HuH-7 (cell line): ENCODE measurements around the gene POPDC2.

Source experiments
- DNase-seq: peaks from one replicate; pipeline ENCODE4 v3.0.0; 2011; ENCODE audit warnings: low spot score

The POPDC2 gene

DNA sequence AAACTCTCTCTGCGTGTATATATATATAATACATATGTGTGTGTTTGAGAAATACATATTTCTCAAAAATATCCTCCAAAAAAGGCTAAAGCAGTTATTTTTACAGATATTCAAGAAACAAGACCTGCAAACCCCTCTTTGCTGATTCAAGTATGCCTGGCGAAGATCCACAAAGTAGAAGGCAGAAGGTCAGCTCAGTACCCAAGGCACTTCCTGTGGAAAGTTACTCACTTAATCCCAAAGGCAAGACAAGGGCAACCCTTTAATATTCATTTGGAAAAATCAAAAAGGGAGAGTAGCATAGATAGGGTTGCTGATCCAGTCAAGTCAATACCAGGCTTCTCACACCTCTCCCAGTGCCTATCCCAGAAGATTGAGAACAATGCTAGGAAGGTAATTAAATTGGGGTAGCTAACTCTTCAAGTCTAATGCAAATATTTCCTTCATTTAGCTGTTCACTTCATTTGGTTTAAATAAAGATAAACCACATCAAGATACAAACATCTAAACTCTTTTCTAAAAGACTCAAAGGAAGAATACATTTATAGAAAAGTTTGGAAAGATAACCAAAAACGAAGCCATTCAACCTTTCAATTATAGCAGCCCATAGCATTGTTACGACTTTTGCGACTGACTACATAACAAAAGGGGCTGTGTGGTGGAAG, 9.6 kb upstream of the POPDC2 start:
- no peak for DNase-seq

DNA sequence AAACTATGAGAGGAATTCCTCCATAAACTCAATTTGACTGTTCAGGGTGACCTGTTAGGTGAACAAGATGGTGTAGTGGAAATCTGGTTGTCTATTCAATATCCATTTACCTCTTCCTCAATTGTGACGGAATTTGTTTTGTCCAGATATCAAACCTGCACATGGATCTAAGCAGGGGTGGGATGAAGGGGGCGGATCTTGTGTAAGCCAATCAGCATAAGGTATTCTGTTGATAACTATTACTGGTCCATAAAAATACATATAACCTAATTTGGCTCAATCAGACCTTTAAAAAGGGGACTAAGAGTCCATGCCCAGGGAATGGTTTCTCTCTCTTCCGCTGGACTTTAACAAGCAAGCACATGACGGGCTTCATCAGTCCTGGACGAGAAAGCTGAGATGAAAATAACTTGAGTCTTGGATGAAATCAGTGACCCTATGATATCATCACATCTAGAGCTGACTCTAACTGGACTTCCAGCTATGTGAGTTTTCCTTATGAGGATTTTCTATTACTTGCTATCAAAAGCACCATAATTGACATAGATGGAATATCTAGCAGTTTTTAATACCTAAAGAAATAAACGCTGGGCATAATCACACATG, 5.7 kb upstream of the POPDC2 start:
- DNase-seq = no peak

DNA sequence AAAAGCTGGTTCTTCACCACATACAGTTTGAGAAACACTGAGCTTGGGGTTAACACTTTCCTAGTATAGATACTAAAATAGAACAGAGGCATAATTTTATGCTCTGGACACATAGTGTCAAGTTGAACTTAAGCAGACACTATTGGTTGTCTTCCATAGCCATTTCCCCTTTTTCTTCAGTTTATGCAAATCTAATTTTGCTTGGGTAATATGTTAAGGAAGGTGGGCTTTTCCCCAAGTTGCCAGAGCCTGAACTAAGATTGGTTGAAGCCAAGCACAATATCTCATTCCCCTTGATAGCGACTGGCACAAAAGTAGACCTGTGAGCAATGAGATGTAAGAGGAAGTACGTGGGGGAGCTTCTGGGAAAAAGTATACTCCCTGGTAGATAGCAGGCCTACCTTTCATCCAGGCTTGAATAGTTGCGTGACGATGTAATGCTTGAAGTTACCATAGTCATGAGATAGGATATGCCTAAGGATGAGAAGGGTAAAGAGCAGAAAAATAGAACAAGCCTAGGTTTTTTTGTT, 4.5 kb upstream of the POPDC2 start:
- no peak for DNase-seq

DNA sequence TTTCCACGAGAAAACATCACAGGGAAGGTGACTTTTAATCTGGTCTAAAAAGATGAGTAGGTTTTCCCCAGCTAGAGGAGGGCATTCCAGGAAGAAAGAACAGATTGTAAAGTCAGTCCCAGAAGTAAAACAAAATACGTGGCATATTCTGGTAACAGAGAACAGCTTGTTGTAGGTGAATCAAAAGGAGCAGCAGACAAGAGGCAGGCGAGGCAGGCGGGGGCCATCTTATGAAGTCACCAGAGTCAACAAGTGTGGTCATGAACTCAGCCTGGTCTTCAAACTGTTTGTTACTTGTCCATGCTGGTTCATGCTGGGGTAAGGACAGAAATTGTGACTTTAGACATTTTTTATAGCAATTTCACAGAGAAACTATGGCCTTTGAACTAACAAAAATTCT, 4.0 kb upstream of the POPDC2 start:
- DNase-seq = no peak

DNA sequence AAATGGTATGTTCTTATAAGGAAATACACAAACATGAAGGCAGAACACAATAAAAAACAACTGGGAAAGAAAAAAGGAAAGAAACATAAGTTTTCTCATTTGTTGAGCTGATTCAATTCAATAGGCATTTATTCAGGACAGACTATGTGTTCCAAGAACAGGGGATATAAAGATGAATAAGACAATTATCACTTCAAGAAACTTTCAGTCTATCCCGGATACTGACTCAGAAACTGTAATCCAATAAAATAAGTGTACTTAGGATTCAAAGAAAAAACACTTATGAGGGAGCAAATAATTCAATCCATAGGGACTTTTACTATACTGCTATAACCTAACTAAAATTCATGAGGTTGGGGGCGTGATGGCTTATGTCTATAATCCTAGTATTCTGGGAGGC, 3.5 kb upstream of the POPDC2 start:
- DNase-seq = no peak

DNA sequence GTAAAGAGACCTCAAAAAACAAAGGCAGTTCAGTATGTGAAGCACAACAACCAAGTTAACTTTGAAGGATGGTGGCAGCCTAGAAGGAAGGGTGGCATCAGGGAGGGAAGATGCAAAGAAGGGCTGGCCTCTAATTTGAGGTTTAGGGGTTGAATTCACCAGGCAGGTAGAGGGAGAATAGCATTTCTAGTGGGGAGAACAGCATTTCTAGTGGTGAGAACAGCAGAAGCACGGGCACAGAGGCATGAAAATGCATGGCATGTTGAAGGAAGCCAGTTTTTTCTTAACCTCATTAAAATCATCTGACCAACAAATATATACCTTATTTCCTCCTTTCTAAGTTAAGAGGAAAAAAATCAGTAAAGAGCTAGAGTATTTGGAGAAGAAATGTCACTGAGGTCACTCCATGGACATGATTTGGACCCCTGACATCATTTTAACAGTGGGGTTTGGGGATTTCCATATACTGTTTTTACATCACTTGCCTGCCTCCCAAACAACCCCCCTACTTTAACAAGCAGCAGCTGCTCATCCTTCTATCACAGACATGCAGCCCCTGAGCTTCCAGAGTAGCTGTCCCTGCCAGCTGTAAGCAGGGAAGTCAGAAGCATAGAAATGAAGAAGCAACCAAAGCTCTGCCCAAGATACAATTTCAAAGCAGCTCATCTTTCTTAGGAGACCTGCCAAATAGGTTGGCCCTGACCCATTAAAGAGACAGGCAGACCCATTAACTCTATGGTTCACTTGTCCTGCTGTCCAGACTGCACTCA, 2.4 kb upstream of the POPDC2 start:
- no peak for DNase-seq

DNA sequence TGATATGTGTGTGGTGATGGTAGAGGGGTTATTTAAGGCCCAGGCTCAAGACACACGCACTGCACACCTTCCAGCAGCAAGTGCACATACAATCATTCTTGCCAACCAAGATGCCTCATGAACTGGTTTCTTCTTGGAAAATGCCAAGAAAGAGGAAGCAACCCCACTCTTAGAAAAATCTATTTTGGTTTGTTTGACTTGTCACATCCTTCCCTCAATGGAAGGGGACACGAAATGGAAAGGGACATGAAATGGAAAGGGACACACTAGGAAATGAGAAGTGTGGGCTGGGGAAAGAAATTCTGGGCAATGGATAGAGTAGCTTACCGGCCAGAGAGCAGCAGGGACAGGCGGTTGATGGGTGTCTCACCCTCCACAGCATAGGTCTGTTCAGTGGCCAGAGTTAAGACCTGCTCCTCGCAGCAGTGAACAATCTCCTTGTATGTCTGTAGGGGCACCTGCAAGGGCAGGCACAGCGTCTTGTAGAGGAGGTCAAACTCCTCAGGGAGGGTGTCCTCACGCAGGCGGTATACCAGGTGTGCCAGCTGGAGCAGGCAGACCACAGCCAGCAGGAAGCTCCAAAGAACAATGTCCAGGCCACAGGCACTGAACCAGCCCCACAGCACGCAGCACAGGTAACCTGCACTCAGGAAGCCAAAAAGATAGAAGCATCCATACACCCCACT, 640 bp downstream of the POPDC2 start:
- DNase-seq = no peak

DNA sequence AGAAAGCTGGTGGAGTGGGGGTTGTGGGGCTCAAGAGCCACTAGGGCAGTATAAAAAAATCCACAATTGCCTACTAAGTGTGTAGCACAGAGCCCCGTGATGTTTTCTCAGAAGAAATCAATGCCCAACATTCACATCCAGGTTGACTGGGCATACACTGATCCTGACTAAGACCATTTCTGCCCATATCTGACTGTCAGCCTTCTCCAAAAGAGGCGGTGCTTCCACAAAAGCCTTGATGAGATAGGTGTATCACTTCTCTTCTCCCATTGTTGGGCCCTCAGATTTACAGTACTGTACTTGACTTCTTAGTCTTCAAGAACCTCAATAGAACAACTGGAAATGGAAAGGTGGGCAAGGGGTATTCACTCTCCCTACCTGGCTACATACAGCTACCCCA, 1.4 kb downstream of the POPDC2 start:
- no peak for DNase-seq

DNA sequence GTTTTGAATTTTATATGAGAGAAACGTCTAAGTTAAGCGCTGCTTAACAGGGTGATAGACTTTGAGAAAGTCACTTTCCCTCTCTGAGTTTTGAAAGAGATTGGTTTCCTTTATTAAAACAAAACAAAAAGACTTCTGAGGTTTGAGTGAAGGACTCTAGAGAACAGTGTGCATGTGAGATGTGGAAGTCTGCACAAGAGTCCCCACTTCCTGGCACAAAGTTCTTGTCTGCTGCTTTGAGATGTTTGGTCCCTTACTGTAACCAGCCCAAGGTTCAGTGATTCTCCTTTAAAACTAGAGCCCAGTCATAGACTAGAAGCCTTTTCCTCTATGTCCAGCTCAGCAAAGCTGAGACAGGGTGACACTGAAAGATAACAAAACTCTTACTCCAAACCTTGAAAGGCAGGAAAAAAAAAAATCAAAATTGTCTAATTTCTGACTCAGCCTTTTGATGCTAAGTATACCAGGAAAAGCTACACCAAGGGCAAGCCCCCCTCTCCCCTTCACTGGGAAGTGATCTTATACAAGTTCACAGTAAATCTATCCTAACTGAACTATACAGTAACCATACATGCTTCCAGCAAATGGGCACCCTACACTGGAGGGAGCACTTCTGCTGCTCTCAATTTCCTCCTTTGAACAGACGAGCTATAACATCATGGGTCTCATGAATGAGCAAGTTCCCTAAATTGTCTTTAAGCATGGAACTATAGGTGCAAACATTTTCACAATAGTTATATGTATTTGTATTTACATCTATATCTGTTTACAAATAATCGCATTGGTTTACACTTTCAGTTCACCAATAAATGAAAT, 2.3 kb downstream of the POPDC2 start:
- DNase-seq = no peak

DNA sequence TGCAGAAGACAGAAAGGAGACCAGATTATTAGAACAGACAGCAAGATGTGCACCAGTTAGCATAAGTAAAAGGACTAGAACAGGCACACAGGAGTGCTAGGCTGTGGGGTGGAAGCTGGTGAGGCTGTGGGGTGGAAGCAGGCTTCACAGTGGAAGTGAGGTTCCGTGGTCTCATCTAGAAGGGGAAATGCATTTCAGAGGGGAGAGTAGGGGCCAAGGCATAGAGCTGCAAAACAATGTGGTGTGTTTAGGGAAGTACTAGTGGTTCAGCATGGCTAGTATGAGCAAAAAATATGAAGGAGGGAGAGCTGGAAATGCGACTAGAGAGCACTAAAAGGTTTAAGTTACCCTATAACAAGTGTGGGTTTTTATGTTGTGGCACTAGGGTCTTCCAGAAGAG, 6.5 kb downstream of the POPDC2 start:
- no peak for DNase-seq

DNA sequence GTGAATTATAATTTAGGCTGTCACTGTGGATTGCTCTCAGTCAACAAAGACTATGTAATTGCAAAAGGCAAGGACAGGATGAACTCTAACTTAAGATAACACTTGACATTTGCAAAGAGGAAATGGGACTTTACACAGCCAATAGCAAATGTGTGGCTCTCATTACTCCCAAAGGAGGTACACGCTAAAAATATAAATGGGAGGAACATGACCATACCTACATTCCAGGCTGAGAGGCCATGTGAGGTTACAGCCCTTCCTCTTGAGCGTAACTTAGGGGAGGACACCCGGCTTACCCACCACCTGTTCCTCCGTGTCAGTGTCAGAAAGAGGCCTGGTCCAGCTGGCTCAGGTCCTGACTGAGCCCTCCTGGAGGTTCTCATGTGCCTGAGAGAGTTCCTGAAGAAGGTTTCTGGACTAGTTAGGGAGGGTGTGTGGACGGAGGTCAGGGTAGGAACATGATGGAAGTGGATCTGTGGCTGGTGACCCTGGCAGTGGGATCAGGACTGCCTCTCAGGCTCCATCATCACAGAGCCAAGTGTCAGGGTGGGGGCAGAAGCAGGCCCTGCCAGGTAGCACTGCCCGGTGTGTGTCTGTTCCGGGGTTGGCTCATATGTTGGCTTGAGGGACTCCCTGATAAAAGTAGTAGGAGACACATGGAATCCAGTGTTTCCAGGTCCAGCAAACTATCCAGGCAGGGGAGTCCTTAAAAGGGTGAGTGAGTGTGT, 7.9 kb downstream of the POPDC2 start:
- no peak for DNase-seq

DNA sequence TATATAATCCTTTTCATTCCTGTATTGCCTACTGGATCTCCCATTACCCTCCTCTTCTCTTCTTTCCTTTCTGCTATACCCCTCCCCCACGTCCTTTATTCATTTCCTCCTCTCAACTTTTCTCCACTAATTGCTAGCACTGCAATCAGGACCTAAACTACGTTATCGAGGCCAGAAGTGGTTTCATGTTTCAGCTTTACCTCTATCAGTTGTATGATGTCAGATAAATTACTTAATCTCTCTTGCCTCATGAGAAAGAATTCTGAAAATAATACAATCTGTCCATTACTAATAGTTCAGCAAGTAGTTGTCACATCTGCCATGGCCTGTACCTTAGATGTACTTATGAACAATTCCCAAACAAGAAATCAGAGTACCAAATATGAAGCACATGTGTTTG, 10.6 kb downstream of the POPDC2 start:
- DNase-seq = no peak

DNA sequence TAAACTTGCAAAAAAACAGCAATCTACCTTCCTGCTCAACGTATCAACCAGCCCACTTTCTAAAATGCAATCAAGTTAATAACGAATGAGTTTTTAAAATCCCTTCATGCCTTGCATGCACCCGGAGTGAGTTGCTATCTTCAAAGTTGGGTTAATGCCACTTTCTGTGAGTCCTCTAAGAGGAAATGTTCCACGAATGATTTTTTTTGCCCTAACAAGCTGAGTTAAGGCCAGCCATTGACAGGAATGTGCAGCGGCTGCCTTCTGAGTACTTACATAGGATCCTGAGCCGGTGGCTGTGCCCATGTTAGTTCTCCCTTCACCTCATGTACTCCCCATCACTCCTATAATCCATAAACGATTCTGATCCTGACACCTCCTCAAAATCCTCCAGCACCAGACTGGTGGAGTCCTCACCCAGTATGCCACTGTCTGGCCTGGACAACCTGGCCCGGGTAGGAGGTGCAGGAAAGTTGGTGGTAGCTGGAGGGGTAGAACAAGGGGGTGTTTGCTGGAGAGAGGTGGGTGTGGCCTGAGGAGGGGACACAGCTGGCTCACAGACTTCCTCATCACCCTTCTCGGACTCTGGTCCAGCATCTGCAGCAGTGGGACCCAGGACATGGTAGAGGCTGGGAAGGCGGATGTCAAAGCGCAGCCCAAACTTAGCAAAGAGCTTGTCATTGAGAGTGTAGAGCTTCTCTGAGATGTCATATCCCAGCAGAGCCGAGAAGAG, 12.4 kb downstream of the POPDC2 start:
- no peak for DNase-seq

DNA sequence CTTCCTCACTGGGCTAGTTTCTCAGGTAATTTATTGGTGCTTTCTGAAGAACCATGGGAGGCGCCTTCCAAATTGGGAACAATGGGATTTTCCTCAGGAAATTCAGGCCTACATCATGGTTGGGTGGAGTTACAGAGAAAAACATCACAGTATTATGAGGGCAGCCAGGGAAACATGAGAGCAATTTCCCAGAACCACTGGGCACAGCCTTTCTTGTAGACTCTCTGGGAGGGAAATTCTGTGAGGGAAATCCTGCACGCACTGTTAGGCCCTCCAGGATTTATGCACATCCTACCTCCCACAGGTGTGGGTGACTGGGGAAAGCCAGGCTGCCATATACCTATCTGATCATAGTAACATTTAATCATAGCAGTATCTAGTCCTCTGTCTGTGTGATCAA, 13.2 kb downstream of the POPDC2 start:
- no peak for DNase-seq

DNA sequence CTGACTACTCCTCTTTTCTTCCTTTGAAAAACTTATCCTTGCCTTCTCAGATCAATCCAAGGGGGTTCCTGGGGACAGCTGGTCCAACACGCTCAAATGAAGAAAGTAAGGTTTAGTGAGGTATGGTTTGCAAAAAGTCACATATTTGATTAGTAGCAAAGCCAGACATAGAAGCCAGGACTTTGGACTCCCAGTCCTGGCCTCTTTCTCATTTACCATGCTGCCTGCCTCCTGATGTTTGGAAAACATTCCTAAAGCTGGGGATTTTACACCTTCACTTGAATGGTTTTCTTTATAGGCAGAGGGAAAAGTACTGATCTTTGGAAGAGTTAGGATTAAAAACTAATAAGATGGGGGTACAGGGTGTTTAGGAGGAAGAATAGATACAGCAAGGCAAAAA, 14.6 kb downstream of the POPDC2 start:
- peak; percentile 40 for DNase-seq

DNA sequence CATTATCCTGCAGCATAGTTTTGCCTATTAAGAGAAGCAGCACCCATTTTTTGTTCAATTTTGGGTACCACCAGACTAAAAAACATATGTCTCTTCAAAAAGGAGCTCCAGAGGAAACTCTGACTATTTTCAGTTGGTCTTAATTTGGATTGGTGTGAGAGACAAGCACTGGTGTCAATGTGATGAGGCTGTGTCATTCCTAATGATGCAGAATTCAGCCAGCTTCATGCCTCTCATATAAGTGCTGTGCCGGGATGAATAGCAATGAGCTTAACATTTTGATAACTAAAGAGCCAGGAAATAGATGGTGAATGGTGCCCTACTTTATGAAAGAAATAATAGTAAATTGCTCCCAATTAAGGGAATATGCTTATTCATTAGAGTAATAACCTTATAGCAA, 15.9 kb downstream of the POPDC2 start:
- DNase-seq = no peak

DNA sequence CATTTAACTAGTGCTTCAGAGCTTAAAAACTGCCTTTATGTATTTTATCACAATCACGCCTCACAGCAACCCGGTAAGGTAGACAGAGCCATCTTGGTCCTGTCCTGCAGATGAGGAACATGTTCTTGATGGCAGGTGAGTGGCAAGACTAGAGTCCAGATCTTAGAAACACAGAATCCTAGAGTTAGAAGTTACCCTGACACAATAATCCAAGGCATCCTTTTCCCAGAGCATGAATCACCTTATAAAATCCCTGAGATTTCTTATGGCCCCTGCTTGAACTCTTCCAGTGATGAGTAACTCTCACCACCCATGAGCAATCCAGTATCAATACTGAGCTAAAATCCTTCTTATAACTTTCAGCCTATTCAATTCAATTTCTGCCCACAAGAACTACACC, 16.9 kb downstream of the POPDC2 start:
- DNase-seq = no peak

DNA sequence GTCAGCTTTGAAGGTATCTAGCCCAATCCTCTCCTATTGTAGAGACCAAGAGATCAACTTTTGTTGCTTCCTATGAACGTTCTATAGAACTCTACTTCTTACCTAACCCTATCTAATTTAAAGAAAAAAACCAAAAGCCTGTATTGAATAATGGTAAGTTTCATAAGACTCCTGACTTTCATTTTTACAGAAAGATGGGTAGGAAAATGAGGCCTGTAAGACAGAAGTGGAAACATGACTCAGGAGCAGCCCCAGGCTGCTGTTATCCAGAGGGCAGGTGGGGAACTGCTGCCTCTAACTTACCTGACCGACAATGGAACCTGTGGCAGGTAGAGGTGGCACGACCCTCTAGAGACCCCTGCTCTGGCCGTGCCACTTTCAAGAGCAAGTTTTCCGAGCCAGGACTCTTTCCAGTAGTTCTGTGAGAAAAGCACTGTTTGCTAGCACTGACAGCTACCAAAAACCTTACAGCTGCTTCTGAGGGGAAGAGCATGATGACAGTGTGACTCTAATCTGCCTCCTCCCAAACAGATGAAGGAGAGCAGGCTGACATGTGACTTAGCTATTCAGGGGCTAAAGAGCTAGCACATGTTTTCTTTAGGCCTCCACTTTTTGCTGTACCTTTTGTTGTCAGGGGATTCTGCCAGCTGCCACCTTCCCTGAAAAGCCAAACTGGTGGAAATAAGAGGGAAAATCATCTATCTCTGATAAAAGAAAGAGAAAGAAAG, 17.5 kb downstream of the POPDC2 start:
- no peak for DNase-seq

DNA sequence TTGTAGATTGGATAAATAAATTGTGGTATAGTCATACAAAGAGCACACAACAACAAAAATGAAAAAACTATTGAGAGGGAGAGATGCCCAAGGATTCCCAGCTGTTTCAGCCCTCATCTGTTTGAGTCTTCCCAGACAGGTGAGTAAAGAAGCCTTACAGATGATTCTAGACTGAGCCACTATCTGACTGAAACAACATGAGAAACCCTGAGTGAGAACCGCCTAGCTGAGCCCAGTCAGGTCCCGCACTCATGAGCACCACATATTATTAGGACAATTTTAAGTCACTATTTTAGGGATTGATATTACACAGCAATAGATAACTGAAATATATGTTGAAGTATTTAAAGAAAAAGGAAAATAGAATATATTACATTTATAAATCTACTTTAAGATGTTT, 19.0 kb downstream of the POPDC2 start:
- DNase-seq = no peak
